ENCODE results near the gene CTXND1.

Gene CTXND1

DNA sequence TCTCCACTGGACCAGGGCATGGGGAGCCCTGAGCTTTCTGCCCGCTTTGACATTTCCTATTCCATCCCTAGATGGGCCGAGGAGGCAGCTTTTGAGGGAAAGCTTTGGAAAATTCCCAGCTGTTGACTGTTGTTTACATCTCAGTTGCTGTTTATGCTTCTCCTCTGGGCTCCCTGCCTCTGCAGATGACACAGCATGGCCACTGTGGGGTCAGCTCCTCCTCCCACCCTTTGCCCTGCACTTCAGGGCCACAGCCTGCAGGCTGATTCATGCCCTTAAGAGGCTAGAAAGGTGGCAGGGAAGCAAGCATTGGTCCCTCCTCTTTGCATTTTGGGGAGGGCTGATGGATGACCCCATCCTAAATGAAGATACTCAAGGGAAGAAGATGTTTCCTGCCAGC lies 8.5 kb upstream of the CTXND1 start:
- Histone ChIP-seq H3K9me3 (replicated peaks; ENCODE audit: insufficient read depth, low read length) (no peaks in the 10 kb centered on the region), H3K36me3 (replicated peaks; ENCODE audit: insufficient read depth, low read length) (no peaks in the 10 kb centered on the region), H3K4me3 (ENCODE audit: low read length) (no peak overlapping the region), H2AFZ (ENCODE audit: low read length) (no peak overlapping the region), H3F3A (ENCODE audit: insufficient read depth, low read length) (no peaks in the 10 kb centered on the region), H3K79me2 (ENCODE audit: low read length) (no peaks in the 10 kb centered on the region), H3K4me2 (ENCODE audit: low read depth, low read length) (no peak overlapping the region), H3K27ac (ENCODE audit: low read length) (no peak overlapping the region), H3K9ac (ENCODE audit: low read length) (no peak overlapping the region), H3K27me3 (replicated peaks; ENCODE audit: insufficient read depth, low read length) (no peaks in the 10 kb centered on the region), H3K9me2 (replicated peaks; ENCODE audit: insufficient read depth, low read length) (no peaks in the 10 kb centered on the region), H4K20me1 (ENCODE audit: insufficient read depth, low read length) (no peaks in the 10 kb centered on the region), H3K4me1 (ENCODE audit: low read length) (no peaks in the 10 kb centered on the region)
- TF ChIP-seq, protein P1, sequence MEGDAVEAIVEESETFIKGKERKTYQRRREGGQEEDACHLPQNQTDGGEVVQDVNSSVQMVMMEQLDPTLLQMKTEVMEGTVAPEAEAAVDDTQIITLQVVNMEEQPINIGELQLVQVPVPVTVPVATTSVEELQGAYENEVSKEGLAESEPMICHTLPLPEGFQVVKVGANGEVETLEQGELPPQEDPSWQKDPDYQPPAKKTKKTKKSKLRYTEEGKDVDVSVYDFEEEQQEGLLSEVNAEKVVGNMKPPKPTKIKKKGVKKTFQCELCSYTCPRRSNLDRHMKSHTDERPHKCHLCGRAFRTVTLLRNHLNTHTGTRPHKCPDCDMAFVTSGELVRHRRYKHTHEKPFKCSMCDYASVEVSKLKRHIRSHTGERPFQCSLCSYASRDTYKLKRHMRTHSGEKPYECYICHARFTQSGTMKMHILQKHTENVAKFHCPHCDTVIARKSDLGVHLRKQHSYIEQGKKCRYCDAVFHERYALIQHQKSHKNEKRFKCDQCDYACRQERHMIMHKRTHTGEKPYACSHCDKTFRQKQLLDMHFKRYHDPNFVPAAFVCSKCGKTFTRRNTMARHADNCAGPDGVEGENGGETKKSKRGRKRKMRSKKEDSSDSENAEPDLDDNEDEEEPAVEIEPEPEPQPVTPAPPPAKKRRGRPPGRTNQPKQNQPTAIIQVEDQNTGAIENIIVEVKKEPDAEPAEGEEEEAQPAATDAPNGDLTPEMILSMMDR (IDR thresholded peaks at IDR 0.05; ENCODE audit: low read length): no peak
- TF ChIP-seq EZH2phosphoT487 (IDR thresholded peaks at IDR 0.05; ENCODE audit: low read length) (no peak), EZH2 (optimal IDR thresholded peaks at IDR 0.05; ENCODE audit: low read depth, low read length) (no peak)
- DNase-seq: no peak

DNA sequence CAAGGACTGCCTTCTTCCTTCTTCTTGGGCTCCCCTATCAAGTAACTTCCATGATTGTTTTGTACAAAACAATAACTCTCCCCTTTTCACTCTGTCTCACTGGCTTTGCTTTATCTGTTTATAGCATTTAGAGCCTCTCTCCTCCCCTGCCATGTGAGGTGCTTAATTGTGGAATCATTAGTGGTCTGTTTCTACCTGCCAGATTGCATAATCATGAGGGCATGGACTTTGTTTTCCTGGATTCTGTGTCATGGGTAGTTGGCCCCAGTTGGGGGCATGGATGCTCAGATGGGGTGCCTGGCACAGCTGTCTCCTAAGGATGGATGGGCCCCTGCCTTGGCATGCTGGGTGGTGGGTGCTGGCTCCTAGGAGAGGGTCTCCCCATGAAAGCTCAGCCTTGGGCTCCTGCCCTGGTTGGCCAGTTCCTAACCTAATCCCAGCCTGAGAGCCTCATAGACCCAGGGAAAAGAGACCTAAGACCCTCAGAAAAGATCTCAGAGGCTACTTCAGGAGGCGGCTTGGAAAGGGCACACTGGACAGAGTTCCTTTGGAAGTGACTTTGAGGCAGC lies 8.0 kb upstream of the CTXND1 start:
- no peaks in the 10 kb centered on the region for H3K27me3 ChIP-seq (replicated peaks; ENCODE audit: insufficient read depth, low read length)

GRCh38 chr15:80251428-80252120 lies 439 bp downstream of the CTXND1 start:
- no peaks in the 10 kb centered on the region for H4K20me1 ChIP-seq (ENCODE audit: insufficient read depth, low read length)
- no peak overlapping the region for H3K9ac ChIP-seq (ENCODE audit: low read length)
- DNase-seq: no peak
- H3K27ac ChIP-seq (ENCODE audit: low read length): no peak overlapping the region
- no peaks in the 10 kb centered on the region for H3K4me1 ChIP-seq (ENCODE audit: low read length)
- no peaks in the 10 kb centered on the region for H3K36me3 ChIP-seq (replicated peaks; ENCODE audit: insufficient read depth, low read length)
- no peaks in the 10 kb centered on the region for H3K27me3 ChIP-seq (replicated peaks; ENCODE audit: insufficient read depth, low read length)
- no peaks in the 10 kb centered on the region for H3K9me3 ChIP-seq (replicated peaks; ENCODE audit: insufficient read depth, low read length)
- H2AFZ ChIP-seq (ENCODE audit: low read length): no peak overlapping the region
- H3K9me2 ChIP-seq (replicated peaks; ENCODE audit: insufficient read depth, low read length): no peaks in the 10 kb centered on the region
- no peaks in the 10 kb centered on the region for H3F3A ChIP-seq (ENCODE audit: insufficient read depth, low read length)
- H3K4me2 ChIP-seq (ENCODE audit: low read depth, low read length): no peak overlapping the region
- no peak overlapping the region for H3K4me3 ChIP-seq (ENCODE audit: low read length)
- H3K79me2 ChIP-seq (ENCODE audit: low read length): no peaks in the 10 kb centered on the region
- no peak for TF ChIP-seq EZH2phosphoT487 (IDR thresholded peaks at IDR 0.05; ENCODE audit: low read length)
- TF ChIP-seq, protein P1 (IDR thresholded peaks at IDR 0.05; ENCODE audit: low read length): no peak
- TF ChIP-seq EZH2 (optimal IDR thresholded peaks at IDR 0.05; ENCODE audit: low read depth, low read length): no peak

More for the DNA sequence above, 8.0 kb upstream of the CTXND1 start:
- no peaks in the 10 kb centered on the region for H3K4me1 ChIP-seq (ENCODE audit: low read length)
- H3K9ac ChIP-seq (ENCODE audit: low read length): no peak overlapping the region
- H3K27ac ChIP-seq (ENCODE audit: low read length): no peak overlapping the region
- no peaks in the 10 kb centered on the region for H3K9me3 ChIP-seq (replicated peaks; ENCODE audit: insufficient read depth, low read length)
- H4K20me1 ChIP-seq (ENCODE audit: insufficient read depth, low read length): no peaks in the 10 kb centered on the region
- no peaks in the 10 kb centered on the region for H3K9me2 ChIP-seq (replicated peaks; ENCODE audit: insufficient read depth, low read length)
- TF ChIP-seq EZH2phosphoT487 (IDR thresholded peaks at IDR 0.05; ENCODE audit: low read length) (no peak), EZH2 (optimal IDR thresholded peaks at IDR 0.05; ENCODE audit: low read depth, low read length) (no peak)
- TF ChIP-seq, protein P1 (IDR thresholded peaks at IDR 0.05; ENCODE audit: low read length): no peak
- H3K36me3 ChIP-seq (replicated peaks; ENCODE audit: insufficient read depth, low read length): no peaks in the 10 kb centered on the region
- DNase-seq: no peak
- H3K4me3 ChIP-seq (ENCODE audit: low read length): no peak overlapping the region
- H3F3A ChIP-seq (ENCODE audit: insufficient read depth, low read length): no peaks in the 10 kb centered on the region
- H3K79me2 ChIP-seq (ENCODE audit: low read length): no peaks in the 10 kb centered on the region
- no peak overlapping the region for H3K4me2 ChIP-seq (ENCODE audit: low read depth, low read length)
- H2AFZ ChIP-seq (ENCODE audit: low read length): no peak overlapping the region
